ENCODE results near the gene SLC16A10.

DNA sequence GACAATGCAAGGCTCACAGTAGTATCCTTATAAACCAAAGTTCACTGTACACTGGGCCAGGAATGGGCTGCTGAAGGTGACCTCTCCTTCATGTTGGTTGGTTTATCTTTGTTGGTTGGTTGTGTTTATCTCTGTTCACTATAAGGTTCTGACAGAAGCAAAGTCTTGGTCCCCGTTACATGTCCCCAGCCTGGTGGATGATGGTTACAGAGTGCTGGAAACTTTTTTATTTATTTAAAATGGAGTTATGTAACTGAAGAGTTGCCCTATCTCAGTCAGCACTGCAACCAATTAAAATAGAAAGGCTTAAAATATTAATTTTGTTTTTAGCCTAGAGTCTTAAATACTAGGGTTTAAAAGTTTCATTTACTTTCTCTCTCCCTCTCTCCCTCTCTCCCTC lies 100.6 kb downstream of the SLC16A10 start:
- TF ChIP-seq CTCF (IDR thresholded peaks at IDR 0.05; ENCODE audit: low read length) (no peak), EZH2 (IDR thresholded peaks at IDR 0.05; ENCODE audit: borderline replicate concordance, low read length) (no peak)
